MM.1S (cell line): Measurements from ENCODE around the gene ASZ1.

ENCODE experiments used
- DNase-seq: peaks from one replicate; pipeline ENCODE4 v3.0.0-alpha.2; 2015
- H2AFZ ChIP-seq: fragments of 300-600 bp; sonication (generic); 2 replicates; pipeline ENCODE4 v1.6.0; 2016; ENCODE audit warnings: antibody characterized with exemption, low read length
- H3F3A ChIP-seq: fragments of 300-600 bp; sonication (generic); 2 replicates; pipeline ENCODE4 v1.6.1; 2016; ENCODE audit warnings: mild to moderate bottlenecking, antibody characterized with exemption, low read length, moderate library complexity, mixed read lengths; ENCODE audit not compliant: insufficient read depth
- H3K27ac ChIP-seq: fragments of 300-600 bp; sonication (generic); 2 replicates; pipeline ENCODE4 v1.5.1; 2016; ENCODE audit warnings: mild to moderate bottlenecking, low read length
- H3K27me3 ChIP-seq: fragments of 300-600 bp; sonication (generic); replicated peaks from 2 replicates; pipeline ENCODE4 v1.6.0; 2016; ENCODE audit warnings: low read length; ENCODE audit not compliant: insufficient read depth
- H3K36me3 ChIP-seq: fragments of 300-600 bp; sonication (generic); replicated peaks from 2 replicates; pipeline ENCODE4 v1.6.1; 2016; ENCODE audit warnings: mild to moderate bottlenecking, low read length, mixed read lengths; ENCODE audit not compliant: insufficient read depth
- H3K4me1 ChIP-seq: fragments of 300-600 bp; sonication (generic); 2 replicates; pipeline ENCODE4 v1.6.1; 2016; ENCODE audit warnings: low read length, mixed read lengths
- H3K4me2 ChIP-seq: fragments of 300-600 bp; sonication (generic); 2 replicates; pipeline ENCODE4 v1.6.0; 2016; ENCODE audit warnings: low read depth, low read length
- H3K4me3 ChIP-seq: fragments of 300-600 bp; sonication (generic); 2 replicates; pipeline ENCODE4 v1.5.1; 2016; ENCODE audit warnings: low read length, mixed read lengths
- H3K79me2 ChIP-seq: fragments of 300-600 bp; sonication (generic); 2 replicates; pipeline ENCODE4 v1.6.1; 2016; ENCODE audit warnings: mixed run types, low read length, mixed read lengths
- H3K9ac ChIP-seq: fragments of 300-600 bp; sonication (generic); 2 replicates; pipeline ENCODE4 v1.6.1; 2016; ENCODE audit warnings: low read length, mixed read lengths
- H3K9me2 ChIP-seq: fragments of 300-600 bp; sonication (generic); replicated peaks from 2 replicates; pipeline ENCODE4 v1.6.1; 2016; ENCODE audit warnings: mild to moderate bottlenecking, low read length, mixed read lengths; ENCODE audit not compliant: insufficient read depth
- H3K9me3 ChIP-seq: fragments of 300-600 bp; sonication (generic); replicated peaks from 2 replicates; pipeline ENCODE4 v1.6.1; 2016; ENCODE audit warnings: mild to moderate bottlenecking, low read length, mixed read lengths; ENCODE audit not compliant: insufficient read depth
- H4K20me1 ChIP-seq: fragments of 300-600 bp; sonication (generic); 2 replicates; pipeline ENCODE4 v1.6.1; 2016; ENCODE audit warnings: mild to moderate bottlenecking, low read length, moderate library complexity, mixed read lengths; ENCODE audit not compliant: insufficient read depth
- EZH2 ChIP-seq: fragments of 300-600 bp; sonication (generic); optimal IDR thresholded peaks from 2 replicates; pipeline ENCODE3; 2017; ENCODE audit warnings: low read depth, mild to moderate bottlenecking, antibody characterized with exemption, low read length, mixed read lengths
- EZH2phosphoT487 ChIP-seq: fragments of 300-600 bp; sonication (generic); IDR thresholded peaks from 2 replicates; pipeline ENCODE4 v1.6.1; 2018; ENCODE audit warnings: antibody characterized with exemption, low read length
- TF ChIP-seq, protein P1 (sequence below): fragments of 300-600 bp; sonication (generic); IDR thresholded peaks from 2 replicates; pipeline ENCODE4 v1.5.1; 2016; ENCODE audit warnings: antibody characterized with exemption, low read length, mixed read lengths

Gene ASZ1

DNA sequence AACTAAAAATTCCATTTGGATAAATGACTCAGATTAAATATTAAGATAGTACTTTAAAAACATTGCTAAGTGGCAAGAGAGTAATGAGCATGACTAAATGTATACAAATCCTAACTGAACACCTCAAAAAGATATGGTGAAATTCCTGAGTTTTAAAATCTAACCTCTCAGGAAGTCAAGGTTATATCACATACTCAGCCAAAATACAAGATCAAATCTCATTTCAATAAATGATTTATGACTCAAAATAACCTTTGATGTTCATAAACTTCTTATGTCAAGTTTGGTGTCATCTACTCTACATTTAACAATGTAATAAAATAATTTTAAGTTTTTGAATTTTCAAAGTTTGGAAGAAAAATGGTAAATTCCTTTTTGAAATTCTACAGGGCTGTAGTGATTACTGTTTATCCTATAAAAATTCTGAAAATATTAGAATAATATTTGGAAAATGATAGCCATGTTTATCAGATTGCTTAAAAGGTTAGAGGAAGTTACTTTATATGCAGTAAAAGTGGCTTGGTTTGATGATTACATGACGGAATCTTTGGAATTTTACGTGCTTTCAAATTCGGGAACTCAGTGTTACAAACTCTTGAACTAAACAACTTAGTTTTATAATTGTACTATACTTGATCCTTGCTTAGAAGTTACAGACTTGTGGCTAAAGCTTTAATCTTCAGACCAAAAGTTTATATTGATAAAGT lies 43.7 kb downstream of the ASZ1 start:
- Histone ChIP-seq H3F3A (no peaks in the 10 kb centered on the region), H3K9me3 (no peaks in the 10 kb centered on the region), H3K79me2 (no peaks in the 10 kb centered on the region), H3K4me2 (no peak overlapping the region), H4K20me1 (no peaks in the 10 kb centered on the region), H3K27me3 (no peaks in the 10 kb centered on the region), H3K36me3 (no peaks in the 10 kb centered on the region), H3K27ac (no peak overlapping the region), H3K4me1 (peaks cover 15% of the 10 kb centered on the region), H3K9me2 (no peaks in the 10 kb centered on the region), H2AFZ (no peak overlapping the region), H3K4me3 (no peak overlapping the region), H3K9ac (no peak overlapping the region)
- TF ChIP-seq, protein P1, sequence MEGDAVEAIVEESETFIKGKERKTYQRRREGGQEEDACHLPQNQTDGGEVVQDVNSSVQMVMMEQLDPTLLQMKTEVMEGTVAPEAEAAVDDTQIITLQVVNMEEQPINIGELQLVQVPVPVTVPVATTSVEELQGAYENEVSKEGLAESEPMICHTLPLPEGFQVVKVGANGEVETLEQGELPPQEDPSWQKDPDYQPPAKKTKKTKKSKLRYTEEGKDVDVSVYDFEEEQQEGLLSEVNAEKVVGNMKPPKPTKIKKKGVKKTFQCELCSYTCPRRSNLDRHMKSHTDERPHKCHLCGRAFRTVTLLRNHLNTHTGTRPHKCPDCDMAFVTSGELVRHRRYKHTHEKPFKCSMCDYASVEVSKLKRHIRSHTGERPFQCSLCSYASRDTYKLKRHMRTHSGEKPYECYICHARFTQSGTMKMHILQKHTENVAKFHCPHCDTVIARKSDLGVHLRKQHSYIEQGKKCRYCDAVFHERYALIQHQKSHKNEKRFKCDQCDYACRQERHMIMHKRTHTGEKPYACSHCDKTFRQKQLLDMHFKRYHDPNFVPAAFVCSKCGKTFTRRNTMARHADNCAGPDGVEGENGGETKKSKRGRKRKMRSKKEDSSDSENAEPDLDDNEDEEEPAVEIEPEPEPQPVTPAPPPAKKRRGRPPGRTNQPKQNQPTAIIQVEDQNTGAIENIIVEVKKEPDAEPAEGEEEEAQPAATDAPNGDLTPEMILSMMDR: no peak
- TF ChIP-seq EZH2: no peak
- TF ChIP-seq EZH2phosphoT487: no peak
- DNase-seq: no peak

- no peaks in the 10 kb centered on the region for H3K79me2 ChIP-seq
- H3K9me2 ChIP-seq: no peaks in the 10 kb centered on the region
- no peak overlapping the region for H3K9ac ChIP-seq
- no peak overlapping the region for H3K4me3 ChIP-seq
- H2AFZ ChIP-seq: no peak overlapping the region
- no peaks in the 10 kb centered on the region for H3K36me3 ChIP-seq
- no peaks in the 10 kb centered on the region for H3F3A ChIP-seq
- no peak for DNase-seq
- no peaks in the 10 kb centered on the region for H3K27me3 ChIP-seq
- H3K4me1 ChIP-seq: peaks cover 15% of the 10 kb centered on the region
- no peaks in the 10 kb centered on the region for H3K9me3 ChIP-seq
- H4K20me1 ChIP-seq: no peaks in the 10 kb centered on the region
- no peak overlapping the region for H3K27ac ChIP-seq
- TF ChIP-seq EZH2: no peak
- TF ChIP-seq EZH2phosphoT487: no peak
- TF ChIP-seq, protein P1: no peak
- no peak overlapping the region for H3K4me2 ChIP-seq
These were observed 44.2 kb downstream of the ASZ1 start for GRCh38 chr7:117383046-117383445.

GRCh38 chr7:117381362-117381761 lies 45.9 kb downstream of the ASZ1 start:
- H3K4me3 ChIP-seq: no peak overlapping the region
- no peaks in the 10 kb centered on the region for H3K27me3 ChIP-seq
- no peak overlapping the region for H2AFZ ChIP-seq
- no peak for DNase-seq
- H4K20me1 ChIP-seq: no peaks in the 10 kb centered on the region
- no peak overlapping the region for H3K4me2 ChIP-seq
- no peaks in the 10 kb centered on the region for H3K36me3 ChIP-seq
- no peaks in the 10 kb centered on the region for H3K9me2 ChIP-seq
- H3K4me1 ChIP-seq: peaks cover 15% of the 10 kb centered on the region
- no peaks in the 10 kb centered on the region for H3K79me2 ChIP-seq
- no peak overlapping the region for H3K27ac ChIP-seq
- H3K9ac ChIP-seq: no peak overlapping the region
- H3F3A ChIP-seq: no peaks in the 10 kb centered on the region
- H3K9me3 ChIP-seq: no peaks in the 10 kb centered on the region
- TF ChIP-seq EZH2phosphoT487: no peak
- TF ChIP-seq, protein P1: peak; percentile 13; the same call in 1 of the 2 replicates
